Measurements from ENCODE around the gene CD69. TPM values are rescaled to one million over a fixed set of nuclear protein-coding genes. Genes with fewer than 3 reads are reported as not detected.

The CD69 gene
- total and polyA plus RNA-seq, 2 donors (not counting 3 experiments of a cell fraction or from before 2014, with no cell fraction given), result 0.49 to 4.4 TPM

GRCh38 chr12:9730011-9730410 lies 30.7 kb downstream of the CD69 start:
- H3K9me3 ChIP-seq (replicated peaks; ENCODE audit: control insufficient read depth, insufficient read depth, low read length), result no peaks in the 10 kb centered on the region
- H4K20me1 ChIP-seq (replicated peaks; ENCODE audit: control insufficient read depth, extremely low read depth, insufficient read depth, low read length), result no peaks in the 10 kb centered on the region
- ChIA-PET POLR2A (no interaction called here), CTCF (interaction anchor here (1.0 to 1.9 kb wide), 4 partner anchors 9 to 399 kb away, joined by 3 to 8 read pairs (median 5); no protein-coding TSS in a partner anchor)
- H3K36me3 ChIP-seq (ENCODE audit: control insufficient read depth in 2 of 2, extremely low read depth in 1 of 2, insufficient read depth in 2 of 2, low read length in 2 of 2), result no peaks in the 10 kb centered on the region
- TF ChIP-seq POLR2A (IDR thresholded peaks at IDR 0.05; ENCODE audit: low read depth, low read length), result no peak
- dilution Hi-C loops (cut with MboI; ENCODE audit: extremely low pct_ligation_motif_present, low sequenced_read_pairs) (no loop called here), intact Hi-C loops (cut with micrococcal nuclease) (no loop called here)
- FAIRE-seq (no peak), DNase-seq (ENCODE audit: low read depth, low spot score) (no peak)
- H3K27me3 ChIP-seq (ENCODE audit: control insufficient read depth in 2 of 2, insufficient read depth in 2 of 2, low read length in 2 of 2), result no peaks in the 10 kb centered on the region
- H3K9me1 ChIP-seq (replicated peaks; ENCODE audit: control insufficient read depth, extremely low read depth, insufficient read depth, low read length), result no peaks in the 10 kb centered on the region
- H3K79me2 ChIP-seq (ENCODE audit: control insufficient read depth, insufficient read depth, low read length), result no peaks in the 10 kb centered on the region
- no TSS peak for BruUV-seq (replicated peaks)
- no peak overlapping the region for H3K4me3 ChIP-seq (replicated peaks in 1 of 3; ENCODE audit: insufficient read depth in 1 of 3, low read depth in 1 of 3, low read length in 3 of 3)
- H3K4me2 ChIP-seq (ENCODE audit: insufficient read depth, low read length), result no peak overlapping the region
- peaks cover 9% of the 10 kb centered on the region for H3K4me1 ChIP-seq (ENCODE audit: control insufficient read depth, extremely low read depth, insufficient read depth, low read length)
- H2AFZ ChIP-seq (ENCODE audit: low read depth, low read length), result peak overlapping the region; percentile 34
- no peak overlapping the region for H3K27ac ChIP-seq (ENCODE audit: insufficient read depth, low read depth, low read length)
- no peak overlapping the region for H3K9ac ChIP-seq (replicated peaks; ENCODE audit: extremely low read depth, insufficient read depth, low read length)

- H4K20me1 ChIP-seq (replicated peaks; ENCODE audit: control insufficient read depth, extremely low read depth, insufficient read depth, low read length), result no peaks in the 10 kb centered on the region
- H2AFZ ChIP-seq (ENCODE audit: low read depth, low read length), result no peak overlapping the region
- no peaks in the 10 kb centered on the region for H3K9me1 ChIP-seq (replicated peaks; ENCODE audit: control insufficient read depth, extremely low read depth, insufficient read depth, low read length)
- H3K4me1 ChIP-seq (ENCODE audit: control insufficient read depth, extremely low read depth, insufficient read depth, low read length), result peaks cover 9% of the 10 kb centered on the region
- ChIA-PET POLR2A (no interaction called here), CTCF (interaction anchor here (0.6 to 1.9 kb wide), 4 partner anchors 8 to 21 kb away, joined by 3 to 8 read pairs (median 5); no protein-coding TSS in a partner anchor)
- H3K79me2 ChIP-seq (ENCODE audit: control insufficient read depth, insufficient read depth, low read length), result no peaks in the 10 kb centered on the region
- no peaks in the 10 kb centered on the region for H3K36me3 ChIP-seq (ENCODE audit: control insufficient read depth in 2 of 2, extremely low read depth in 1 of 2, insufficient read depth in 2 of 2, low read length in 2 of 2)
- dilution Hi-C loops (cut with MboI; ENCODE audit: extremely low pct_ligation_motif_present, low sequenced_read_pairs) (no loop called here), intact Hi-C loops (cut with micrococcal nuclease) (no loop called here)
- no peak overlapping the region for H3K27ac ChIP-seq (ENCODE audit: insufficient read depth, low read depth, low read length)
- no peak for FAIRE-seq
- H3K27me3 ChIP-seq (ENCODE audit: control insufficient read depth in 2 of 2, insufficient read depth in 2 of 2, low read length in 2 of 2), result no peaks in the 10 kb centered on the region
- TF ChIP-seq FOS (IDR thresholded peaks at IDR 0.05; ENCODE audit: borderline replicate concordance, insufficient read depth, low read length), result no peak
- H3K4me2 ChIP-seq (ENCODE audit: insufficient read depth, low read length), result no peak overlapping the region
- no peak overlapping the region for H3K9ac ChIP-seq (replicated peaks; ENCODE audit: extremely low read depth, insufficient read depth, low read length)
- no peak overlapping the region for H3K4me3 ChIP-seq (replicated peaks in 1 of 3; ENCODE audit: insufficient read depth in 1 of 3, low read depth in 1 of 3, low read length in 3 of 3)
- no peak for DNase-seq (ENCODE audit: low read depth, low spot score)
- H3K9me3 ChIP-seq (replicated peaks; ENCODE audit: control insufficient read depth, insufficient read depth, low read length), result no peaks in the 10 kb centered on the region
- no TSS peak for BruUV-seq (replicated peaks)
Observed at GRCh38 chr12:9729082-9729481, 31.6 kb downstream of the CD69 start.

Measured in endothelial cell of umbilical vein (primary cell).